ENCODE data around the gene CDCA5.

- no peak for TF ChIP-seq CTCF (IDR thresholded peaks at IDR 0.05)
- TF ChIP-seq POLR2A (IDR thresholded peaks at IDR 0.05): no peak
Measured at GRCh38 chr11:65126624-65127274, 42.9 kb upstream of the CDCA5 start.

Measured in Peyer's patch (tissue), 4 donors.